HCT116 (cell line): ENCODE measurements around the gene SLC13A3. TPM values are rescaled to one million over a fixed set of nuclear protein-coding genes. Genes with fewer than 3 reads are reported as not detected.

Experiments
- ATAC-seq: fragments of 200-7000 bp; cut with Tn5 transposase; 2 replicates; pipeline ENCODE4 v1.9.1; 2020; ENCODE audit warnings: mild to moderate bottlenecking, moderate library complexity
- BruUV-seq: library from RNA; stranded (reverse); fragments of 400-500 nt; replicated peaks from 2 replicates; lab custom pipeline; 2021; lab: Mats Ljungman, UMichigan
- CTCF ChIA-PET: fragments of 300-600 bp; sonication (Branson Sonifier 250); formaldehyde crosslinking; loops from one replicate; lab custom pipeline; 2021; ENCODE audit warnings: antibody characterized with exemption; lab: Charles Lee
- POLR2A ChIA-PET: fragments of 300-600, 350-600 bp; sonication (Branson Sonifier 250); formaldehyde crosslinking; loops from one replicate; lab custom pipeline; 2021; ENCODE audit warnings: antibody characterized with exemption; lab: Charles Lee
- RAD21 ChIA-PET, 2 experiments: fragments of 300-600 bp; sonication (Branson Sonifier 250); formaldehyde crosslinking; loops; one replicate each; lab custom pipeline; 2023; ENCODE audit warnings: low total read pairs in 2 of 2; ENCODE audit not compliant: uncharacterized antibody in 2 of 2, unreplicated experiment in 2 of 2, low non-redundant PET in 1 of 2; lab: Charles Lee
- DNase-seq: peaks from one replicate; pipeline ENCODE4 v3.0.0-alpha.2; 2010; ENCODE audit warnings: low read depth, low spot score
- H2AFZ ChIP-seq: fragments of 200-600 bp; shearing (Covaris generic), sonication (generic); 2 replicates; pipeline ENCODE4 v1.6.1; 2017; ENCODE audit warnings: low read depth, mixed run types, mixed read lengths, antibody characterized with exemption, low read length; ENCODE audit not compliant: poor library complexity, severe bottlenecking
- H3K27ac ChIP-seq: 2 replicates; pipeline ENCODE4 v1.5.1; 2012; ENCODE audit warnings: low read depth, low read length
- H3K27me3 ChIP-seq: fragments of 200-600 bp; sonication (generic); 2 replicates; pipeline ENCODE4 v1.6.1; 2016; ENCODE audit warnings: mixed run types, low read length, mixed read lengths; ENCODE audit not compliant: insufficient read depth
- H3K36me3 ChIP-seq, 2 experiments: fragments of 200-500 bp in 1 of 2; fragments of 200-600 bp in 1 of 2; sonication (Bioruptor generic) in 1 of 2; sonication (generic) in 1 of 2; 2 replicates each; pipeline versions ENCODE4 v1.5.1 to v1.6.1; 2014 to 2016; ENCODE audit warnings: low read length in 2 of 2, inconsistent platforms in 1 of 2, mixed read lengths in 1 of 2, mixed run types in 1 of 2; ENCODE audit not compliant: insufficient read depth in 2 of 2, control insufficient read depth in 1 of 2
- H3K4me1 ChIP-seq, 2 experiments: fragments of 200-600 bp in 1 of 2; sonication (generic) in 1 of 2; 2 replicates each; pipeline versions ENCODE4 v1.5.1 to v1.6.1; 2012 to 2017; ENCODE audit warnings: low read length in 2 of 2, inconsistent platforms in 1 of 2, mild to moderate bottlenecking in 1 of 2, mixed read lengths in 1 of 2, mixed run types in 1 of 2, moderate library complexity in 1 of 2; ENCODE audit not compliant: insufficient read depth in 2 of 2, control insufficient read depth in 1 of 2
- H3K4me2 ChIP-seq: fragments of 200-600 bp; sonication (generic); 2 replicates; pipeline ENCODE4 v1.6.1; 2017; ENCODE audit warnings: mixed run types, low read length, mixed read lengths
- H3K4me3 ChIP-seq, 2 experiments: fragments of 200-600 bp in 1 of 2; sonication (generic) in 1 of 2; replicated peaks in 1 of 2; 2 replicates each; pipeline ENCODE4 v1.5.1; 2011 to 2016; ENCODE audit warnings: low read length in 2 of 2, control low read depth in 1 of 2, low read depth in 1 of 2, mild to moderate bottlenecking in 1 of 2, mixed read lengths in 1 of 2, mixed run types in 1 of 2
- H3K79me2 ChIP-seq: fragments of 200-600 bp; sonication (generic); 2 replicates; pipeline ENCODE4 v1.6.1; 2017; ENCODE audit warnings: mild to moderate bottlenecking, mixed run types, low read length, moderate library complexity, mixed read lengths; ENCODE audit not compliant: insufficient read depth
- H3K9ac ChIP-seq: fragments of 200-600 bp; sonication (generic); 2 replicates; pipeline ENCODE4 v1.6.1; 2016; ENCODE audit warnings: low read length, mixed read lengths
- H3K9me2 ChIP-seq: fragments of 200-600 bp; sonication (generic), shearing (Covaris generic); 2 replicates; pipeline ENCODE4 v1.6.1; 2017; ENCODE audit warnings: mixed run types, mild to moderate bottlenecking, moderate library complexity; ENCODE audit not compliant: insufficient read depth
- H3K9me3 ChIP-seq, 2 experiments: fragments of 200-500 bp in 1 of 2; fragments of 200-600 bp in 1 of 2; sonication (Bioruptor generic) in 1 of 2; sonication (generic) in 1 of 2; 2 replicates each; pipeline ENCODE4 v1.6.1; 2014 to 2017; ENCODE audit warnings: low read length in 2 of 2, mixed read lengths in 2 of 2, inconsistent platforms in 1 of 2, low read depth in 1 of 2, mild to moderate bottlenecking in 1 of 2, mixed run types in 1 of 2, moderate library complexity in 1 of 2; ENCODE audit not compliant: control insufficient read depth in 1 of 2, insufficient read depth in 1 of 2
- H4K20me1 ChIP-seq: fragments of 200-600 bp; sonication (generic), shearing (Covaris generic); 2 replicates; pipeline ENCODE4 v1.6.1; 2017; ENCODE audit warnings: mixed run types, mild to moderate bottlenecking, moderate library complexity; ENCODE audit not compliant: insufficient read depth
- CBX3 ChIP-seq: IDR thresholded peaks from 2 replicates; pipeline ENCODE4 v1.6.1; 2012; ENCODE audit warnings: low read depth
- EGR1 ChIP-seq: IDR thresholded peaks from 2 replicates; pipeline ENCODE4 v1.6.1; 2012; ENCODE audit warnings: low read depth
- EZH2 ChIP-seq: fragments of 200-600 bp; sonication (generic); IDR thresholded peaks from 2 replicates; pipeline ENCODE4 v1.6.1; 2017; ENCODE audit warnings: antibody characterized with exemption, mixed run types
- MAX ChIP-seq: IDR thresholded peaks from 2 replicates; pipeline ENCODE4 v1.6.1; 2012
- RAD21 ChIP-seq: IDR thresholded peaks from 2 replicates; pipeline ENCODE4 v1.6.1; 2012; ENCODE audit warnings: low read depth, mild to moderate bottlenecking
- SP1 ChIP-seq: IDR thresholded peaks from 2 replicates; pipeline ENCODE4 v1.6.1; 2012; ENCODE audit warnings: low read depth
- SRF ChIP-seq: IDR thresholded peaks from 2 replicates; pipeline ENCODE4 v1.6.1; 2012; ENCODE audit warnings: low read depth
- YY1 ChIP-seq: IDR thresholded peaks from 2 replicates; pipeline ENCODE4 v1.6.1; 2011; ENCODE audit warnings: low read length, low read depth, moderate library complexity, mild to moderate bottlenecking; ENCODE audit not compliant: insufficient replicate concordance; ENCODE audit errors: extremely low read depth
- intact Hi-C: fragments of 100-400 bp; cut with micrococcal nuclease; formaldehyde crosslinking; loops from 2 replicates; pipeline ENCODE4 v1.10.0; 2022
- total RNA-seq: library from RNA; stranded (reverse); gene quantifications from one replicate; pipeline ENCODE4 v1.2.1, GENCODE V29; 2021; ENCODE audit not compliant: unreplicated experiment

SLC13A3 gene
- total RNA-seq, 1 experiment from 2014 or later: not detected

GRCh38 chr20:46563860-46564221 lies 87.4 kb downstream of the SLC13A3 start:
- BruUV-seq: no TSS peak
- Histone ChIP-seq H3K4me1 (peaks cover 4 to 11% of the 10 kb centered on the region in 2 experiments; a peak in 2 of 4 replicates), H3K27ac (no peak overlapping the region)
- POLR2A ChIA-PET: no interaction called here
- TF ChIP-seq SRF (no peak), CBX3 (no peak), SP1 (no peak)
- TF ChIP-seq, all 23 proteins: peak for 0
- intact Hi-C loops: loop anchor here (5.0 kb wide), 1 partner anchor 118 kb away; no protein-coding TSS in a partner anchor
- CTCF ChIA-PET: interaction anchor here (1.3 kb wide), 1 partner anchor 131 kb away, joined by 3 read pairs; no protein-coding TSS in a partner anchor
- no peaks in the 10 kb centered on the region for H3K9me3 ChIP-seq
- no peaks in the 10 kb centered on the region for H3K27me3 ChIP-seq
- no peaks in the 10 kb centered on the region for H4K20me1 ChIP-seq
- RAD21 ChIA-PET: no interaction called here
- DNase-seq (no peak), ATAC-seq (no peak)
- no peaks in the 10 kb centered on the region for H3K79me2 ChIP-seq
- peak overlapping the region; percentile 4 for H2AFZ ChIP-seq
- no peak overlapping the region for H3K4me3 ChIP-seq
- H3K4me2 ChIP-seq: no peak overlapping the region
- no peak overlapping the region for H3K9ac ChIP-seq
- no peaks in the 10 kb centered on the region for H3K9me2 ChIP-seq
- no peaks in the 10 kb centered on the region for H3K36me3 ChIP-seq

DNA sequence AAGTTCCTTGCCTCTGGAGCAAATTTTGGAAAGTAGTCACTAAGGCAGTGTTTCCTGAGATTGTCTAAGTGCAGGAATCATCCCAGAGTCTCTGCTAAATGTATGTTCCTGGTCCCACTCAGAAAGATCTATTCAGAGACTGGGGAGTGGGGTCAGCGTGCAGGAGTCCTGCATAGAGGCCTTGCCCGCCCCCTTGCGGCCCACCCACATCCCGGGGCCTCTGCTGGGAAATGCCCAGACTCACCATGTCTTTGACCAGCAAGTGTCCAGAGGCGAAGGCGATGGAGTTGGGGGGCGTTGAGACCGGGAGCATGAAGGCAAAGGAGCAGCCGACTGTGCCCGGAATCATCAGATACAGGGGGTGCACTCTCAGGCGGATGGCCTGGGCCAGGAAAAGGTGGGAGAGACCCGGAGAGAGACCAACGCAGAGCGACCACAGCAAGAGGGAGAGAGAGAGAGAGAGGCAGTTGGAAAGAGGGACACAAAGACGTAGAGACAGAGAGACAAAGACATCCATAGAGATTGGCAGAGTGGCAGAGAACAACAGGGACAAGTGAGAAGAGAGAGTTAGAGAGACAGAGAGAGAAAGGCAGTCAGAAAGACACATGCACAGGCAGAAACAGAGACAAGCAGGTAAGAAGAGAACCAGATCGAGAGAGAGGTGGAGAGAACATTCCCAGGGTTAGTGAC lies 87.9 kb downstream of the SLC13A3 start:
- ATAC-seq: no peak
- no TSS peak for BruUV-seq
- no peak for DNase-seq
- Histone ChIP-seq H2AFZ (peak overlapping the region; percentile 96), H4K20me1 (no peaks in the 10 kb centered on the region), H3K36me3 (no peaks in the 10 kb centered on the region)
- TF ChIP-seq RAD21 (no peak), YY1 (no peak), EGR1 (no peak), MAX (no peak), EZH2 (no peak), SP1 (no peak)
- TF ChIP-seq, all 23 proteins: peak for 0
- intact Hi-C loops: loop anchor here (5.0 kb wide), 1 partner anchor 119 kb away; no protein-coding TSS in a partner anchor
- Histone ChIP-seq H3K9ac (0 out of 2 replicates have a peak overlapping the region, but pooled peaks have one; percentile 33), H3K9me2 (no peaks in the 10 kb centered on the region), H3K4me3 (no peak overlapping the region), H3K4me1 (peaks cover 4 to 14% of the 10 kb centered on the region in 2 experiments; a peak in 2 of 4 replicates), H3K27me3 (no peaks in the 10 kb centered on the region), H3K9me3 (no peaks in the 10 kb centered on the region), H3K79me2 (no peaks in the 10 kb centered on the region), H3K27ac (no peak overlapping the region), H3K4me2 (peak overlapping the region; percentile 75)
- ChIA-PET CTCF (interaction anchor here (0.7 to 2.0 kb wide), 5 partner anchors 15 to 131 kb away, joined by 3 to 12 read pairs (median 3); no protein-coding TSS in a partner anchor), POLR2A (interaction anchor here (0.9 kb wide), 1 partner anchor 18 kb away, joined by 3 read pairs; no protein-coding TSS in a partner anchor), RAD21 (no interaction called here)
